Natural killer cell (primary cell): ENCODE measurements around the gene FEM1C. TPM values are rescaled to one million over a fixed set of nuclear protein-coding genes. Genes with fewer than 3 reads are reported as not detected.

Experiments
- ATAC-seq, 3 donors: fragments of 150-1000 bp in 2 of 3; fragments of 200-7000 bp in 1 of 3; cut with Tn5 transposase; 1 replicate in 1 of 3; 2 replicates in 2 of 3; pipeline ENCODE4 v1.10.0; 2021; ENCODE audit warnings: mild to moderate bottlenecking in 2 of 3, moderate library complexity in 2 of 3
- DNase-seq, 2 donors: peaks; one replicate each; pipeline versions ENCODE4 v3.0.0 to v3.0.0-alpha.2; 2013 to 2021; ENCODE audit warnings: mixed read lengths in 1 of 2
- H3K27ac ChIP-seq: one replicate; pipeline ENCODE4 v1.5.1; 2013; ENCODE audit warnings: mild to moderate bottlenecking, low read length
- H3K27me3 ChIP-seq: one replicate; pipeline ENCODE4 v1.6.1; 2013; ENCODE audit warnings: low read length; ENCODE audit not compliant: control insufficient read depth, insufficient read depth
- H3K36me3 ChIP-seq: one replicate; pipeline ENCODE4 v1.6.1; 2013; ENCODE audit warnings: low read length; ENCODE audit not compliant: control insufficient read depth, insufficient read depth
- H3K4me1 ChIP-seq: one replicate; pipeline ENCODE4 v1.6.1; 2013; ENCODE audit warnings: low read length; ENCODE audit not compliant: control insufficient read depth, insufficient read depth
- H3K4me3 ChIP-seq: one replicate; pipeline ENCODE4 v1.5.1; 2013; ENCODE audit warnings: low read length
- H3K9me3 ChIP-seq: one replicate; pipeline ENCODE4 v1.6.1; 2013; ENCODE audit warnings: low read length; ENCODE audit not compliant: control insufficient read depth, insufficient read depth
- H3K27ac Mint-ChIP-seq, 2 donors: one replicate each; pipeline ENCODE4 v1.8.0; 2022; ENCODE audit warnings: mild to moderate bottlenecking in 2 of 2, mixed read lengths in 2 of 2, moderate library complexity in 1 of 2
- H3K27me3 Mint-ChIP-seq, 2 donors: one replicate each; pipeline ENCODE4 v1.8.0; 2022; ENCODE audit warnings: low read depth in 2 of 2, mixed read lengths in 2 of 2
- H3K36me3 Mint-ChIP-seq: one replicate; pipeline ENCODE4 v1.8.0; 2022; ENCODE audit warnings: mixed read lengths
- H3K4me1 Mint-ChIP-seq, 2 donors: one replicate each; pipeline ENCODE4 v1.8.0; 2022; ENCODE audit warnings: mixed read lengths in 2 of 2
- H3K4me3 Mint-ChIP-seq: one replicate; pipeline ENCODE4 v1.8.0; 2022; ENCODE audit warnings: mild to moderate bottlenecking, moderate library complexity, mixed read lengths
- H3K9me3 Mint-ChIP-seq, 2 donors: one replicate each; pipeline ENCODE4 v1.8.0; 2022; ENCODE audit warnings: mixed read lengths in 2 of 2
- WGBS: methylation state at CpG from one replicate; pipeline ENCODE4 v1.1.7; 2013; ENCODE audit warnings: missing lambda C conversion rate; ENCODE audit not compliant: insufficient coverage; 5-methylcytosine and 5-hydroxymethylcytosine counted together
- intact Hi-C: fragments of 100-400 bp; cut with micrococcal nuclease; formaldehyde crosslinking; loops from one replicate; pipeline ENCODE4 v1.14.2; 2022
- total RNA-seq, 4 donors: library from RNA; stranded (reverse); fragments of 120-200 nt in 1 of 4; gene quantifications; one replicate each; pipeline versions ENCODE4 v1.2.3 to v1.2.4, GENCODE V29; 2013 to 2022
- TF ChIP-seq, protein P1 (sequence below): fragments of 200-600 bp; IDR thresholded peaks from one replicate; pipeline ENCODE4 v1.8.0; 2022; ENCODE audit warnings: antibody characterized with exemption

The FEM1C gene
- total RNA-seq, 3 donors from 2014 or later (not counting 1 experiment from before 2014, with no cell fraction given) = 33.8 to 48.6 (median 36.2) TPM

DNA sequence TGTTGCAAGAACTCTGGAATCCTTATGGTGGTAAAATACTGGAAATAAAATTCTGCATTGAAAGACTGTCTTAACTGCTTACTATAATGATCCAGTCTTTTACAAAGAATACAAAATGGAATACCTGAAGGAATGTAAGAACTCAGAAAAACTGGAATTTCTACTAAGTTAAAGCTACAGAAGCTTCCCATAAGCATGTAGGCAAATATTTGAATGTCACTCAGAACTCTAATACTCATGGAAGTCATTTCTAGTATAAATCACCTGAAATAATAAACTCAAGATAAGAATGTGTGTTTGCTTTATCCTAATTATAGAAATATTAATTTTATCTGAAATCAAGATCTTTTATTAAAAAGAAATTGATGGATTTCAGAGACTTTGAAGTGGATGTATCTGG lies 54.8 kb downstream of the FEM1C start:
- no peak overlapping the region for H3K27ac ChIP-seq
- no peak overlapping the region for H3K4me3 Mint-ChIP-seq
- H3K9me3 Mint-ChIP-seq = no peaks in the 10 kb centered on the region
- no peaks in the 10 kb centered on the region for H3K4me1 ChIP-seq
- DNase-seq (no peak), ATAC-seq (no peak)
- peaks cover 3% of the 10 kb centered on the region for H3K27me3 ChIP-seq
- no peak overlapping the region for H3K27ac Mint-ChIP-seq
- intact Hi-C loops = no loop called here
- no peaks in the 10 kb centered on the region for H3K36me3 Mint-ChIP-seq
- H3K9me3 ChIP-seq = no peaks in the 10 kb centered on the region
- TF ChIP-seq, protein P1, sequence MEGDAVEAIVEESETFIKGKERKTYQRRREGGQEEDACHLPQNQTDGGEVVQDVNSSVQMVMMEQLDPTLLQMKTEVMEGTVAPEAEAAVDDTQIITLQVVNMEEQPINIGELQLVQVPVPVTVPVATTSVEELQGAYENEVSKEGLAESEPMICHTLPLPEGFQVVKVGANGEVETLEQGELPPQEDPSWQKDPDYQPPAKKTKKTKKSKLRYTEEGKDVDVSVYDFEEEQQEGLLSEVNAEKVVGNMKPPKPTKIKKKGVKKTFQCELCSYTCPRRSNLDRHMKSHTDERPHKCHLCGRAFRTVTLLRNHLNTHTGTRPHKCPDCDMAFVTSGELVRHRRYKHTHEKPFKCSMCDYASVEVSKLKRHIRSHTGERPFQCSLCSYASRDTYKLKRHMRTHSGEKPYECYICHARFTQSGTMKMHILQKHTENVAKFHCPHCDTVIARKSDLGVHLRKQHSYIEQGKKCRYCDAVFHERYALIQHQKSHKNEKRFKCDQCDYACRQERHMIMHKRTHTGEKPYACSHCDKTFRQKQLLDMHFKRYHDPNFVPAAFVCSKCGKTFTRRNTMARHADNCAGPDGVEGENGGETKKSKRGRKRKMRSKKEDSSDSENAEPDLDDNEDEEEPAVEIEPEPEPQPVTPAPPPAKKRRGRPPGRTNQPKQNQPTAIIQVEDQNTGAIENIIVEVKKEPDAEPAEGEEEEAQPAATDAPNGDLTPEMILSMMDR = no peak
- no peaks in the 10 kb centered on the region for H3K4me1 Mint-ChIP-seq
- no peak overlapping the region for H3K4me3 ChIP-seq
- H3K36me3 ChIP-seq = no peaks in the 10 kb centered on the region
- H3K27me3 Mint-ChIP-seq = peaks cover 11 to 38% of the 10 kb centered on the region in 2 donors

DNA sequence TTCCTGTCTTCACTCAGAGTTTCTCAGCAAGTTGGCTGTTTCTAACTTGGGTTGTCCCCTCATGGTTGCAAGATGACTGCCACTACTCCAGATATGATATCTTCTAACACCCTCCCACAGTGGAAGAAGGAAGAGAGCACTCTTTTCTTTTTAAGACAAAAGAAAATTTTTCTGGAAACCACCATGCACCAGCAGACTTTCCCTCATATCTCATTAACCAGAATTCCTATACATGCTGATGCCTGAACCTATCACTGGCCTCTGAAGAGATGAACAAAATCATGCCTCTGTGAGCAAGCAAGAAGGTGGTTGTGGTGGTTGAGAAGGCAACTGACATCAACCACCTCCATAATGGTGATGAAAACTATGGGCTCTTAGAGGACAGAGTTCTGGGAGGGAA lies 56.8 kb downstream of the FEM1C start:
- Histone ChIP-seq H3K27me3 (no peaks in the 10 kb centered on the region), H3K36me3 (no peaks in the 10 kb centered on the region), H3K4me1 (no peaks in the 10 kb centered on the region), H3K9me3 (no peaks in the 10 kb centered on the region), H3K27ac (no peak overlapping the region), H3K4me3 (no peak overlapping the region)
- Mint-ChIP-seq H3K27me3 (peaks cover 4 to 23% of the 10 kb centered on the region in 2 donors), H3K4me3 (no peak overlapping the region), H3K27ac (no peak overlapping the region), H3K36me3 (no peaks in the 10 kb centered on the region), H3K4me1 (no peaks in the 10 kb centered on the region), H3K9me3 (no peaks in the 10 kb centered on the region)
- DNase-seq (no peak), ATAC-seq (no peak)
- TF ChIP-seq, protein P1 = no peak
- intact Hi-C loops = no loop called here

DNA sequence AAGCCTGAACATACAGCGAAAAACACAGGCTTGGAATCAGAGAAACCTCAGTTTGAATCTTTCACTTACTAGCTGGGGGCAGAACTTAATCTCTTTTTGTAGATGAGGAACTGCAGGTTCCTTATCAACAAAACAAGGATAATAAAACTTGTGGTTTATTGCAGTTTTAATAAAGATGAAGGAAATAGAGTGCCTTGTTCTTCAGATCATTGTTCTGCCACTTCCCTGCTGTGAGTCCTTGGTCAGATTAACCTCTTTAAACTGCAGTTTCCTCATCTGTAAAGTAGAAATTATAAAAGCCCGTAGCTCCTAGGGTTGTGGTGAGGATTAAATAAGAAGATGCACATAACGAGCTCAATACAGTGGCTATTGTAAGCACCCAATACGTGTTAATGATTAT lies 57.4 kb downstream of the FEM1C start:
- no peaks in the 10 kb centered on the region for H3K9me3 Mint-ChIP-seq

DNA sequence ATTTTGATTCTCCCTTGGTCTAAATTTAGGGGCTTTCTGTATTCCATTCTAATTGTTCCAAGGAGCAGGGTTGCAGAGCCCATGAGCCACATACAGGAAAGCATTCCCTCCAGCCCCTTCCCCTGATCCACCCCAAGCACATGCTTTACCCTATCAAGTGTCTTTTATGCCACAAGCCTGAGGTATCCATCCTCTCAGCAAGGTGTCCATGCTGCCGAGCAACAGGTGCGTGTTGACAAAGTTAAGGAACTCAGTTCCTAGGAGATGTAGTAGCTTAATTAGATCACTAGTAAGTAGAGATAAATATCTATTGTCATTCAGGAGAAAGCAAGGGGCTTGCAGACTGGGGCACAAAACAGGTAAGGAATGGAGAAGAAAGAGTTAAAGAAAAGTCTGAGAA lies 57.8 kb downstream of the FEM1C start:
- Histone ChIP-seq H3K4me3 (no peak overlapping the region), H3K36me3 (no peaks in the 10 kb centered on the region), H3K4me1 (no peaks in the 10 kb centered on the region), H3K27ac (no peak overlapping the region), H3K27me3 (no peaks in the 10 kb centered on the region), H3K9me3 (no peaks in the 10 kb centered on the region)
- no peak for ATAC-seq
- DNase-seq = no peak
- intact Hi-C loops = no loop called here
- no peaks in the 10 kb centered on the region for H3K4me1 Mint-ChIP-seq
- H3K27ac Mint-ChIP-seq = no peak overlapping the region
- H3K9me3 Mint-ChIP-seq = no peaks in the 10 kb centered on the region
- TF ChIP-seq, protein P1 = no peak
- 97% methylated on average over 2 of the region's 2 CpGs for WGBS
- no peak overlapping the region for H3K4me3 Mint-ChIP-seq
- H3K36me3 Mint-ChIP-seq = no peaks in the 10 kb centered on the region
- peaks cover 6 to 13% of the 10 kb centered on the region in 2 donors for H3K27me3 Mint-ChIP-seq

More for the DNA sequence above, 57.4 kb downstream of the FEM1C start:
- no peak overlapping the region for H3K4me3 ChIP-seq
- intact Hi-C loops = no loop called here
- no peaks in the 10 kb centered on the region for H3K36me3 Mint-ChIP-seq
- no peak overlapping the region for H3K27ac Mint-ChIP-seq
- 64% methylated on average over 4 of the region's 4 CpGs for WGBS
- H3K4me1 ChIP-seq = no peaks in the 10 kb centered on the region
- ATAC-seq (no peak), DNase-seq (no peak)
- no peaks in the 10 kb centered on the region for H3K4me1 Mint-ChIP-seq
- no peaks in the 10 kb centered on the region for H3K27me3 ChIP-seq
- H3K27ac ChIP-seq = no peak overlapping the region
- no peaks in the 10 kb centered on the region for H3K36me3 ChIP-seq
- peaks cover 5 to 17% of the 10 kb centered on the region in 2 donors for H3K27me3 Mint-ChIP-seq
- H3K4me3 Mint-ChIP-seq = no peak overlapping the region
- no peaks in the 10 kb centered on the region for H3K9me3 ChIP-seq
- TF ChIP-seq, protein P1 = no peak
